Liver (tissue), 9 donors: ENCODE measurements around the gene PERCC1. TPM values are rescaled to one million over a fixed set of nuclear protein-coding genes. Genes with fewer than 3 reads are reported as not detected.

ENCODE experiments used
- DNase-seq: peaks from one replicate; pipeline ENCODE4 v3.0.0-alpha.2; 2017; ENCODE audit warnings: low spot score
- H3K27ac ChIP-seq, 2 donors: one replicate each; pipeline ENCODE4 v1.7.0; 2013; ENCODE audit warnings: inconsistent platforms in 2 of 2, low read length in 2 of 2, control low read depth in 1 of 2, low read depth in 1 of 2, mild to moderate bottlenecking in 1 of 2
- H3K27me3 ChIP-seq, 4 donors: one replicate each; pipeline versions ENCODE4 v1.6.1 to v1.7.0; 2013; ENCODE audit warnings: low read length in 3 of 4, inconsistent platforms in 1 of 4, mild to moderate bottlenecking in 1 of 4, moderate library complexity in 1 of 4; ENCODE audit not compliant: control insufficient read depth in 4 of 4, insufficient read depth in 4 of 4
- H3K36me3 ChIP-seq, 4 donors: one replicate each; pipeline versions ENCODE4 v1.6.1 to v1.7.0; 2013; ENCODE audit warnings: low read length in 3 of 4, mild to moderate bottlenecking in 3 of 4, low read depth in 1 of 4, moderate library complexity in 1 of 4; ENCODE audit not compliant: control insufficient read depth in 4 of 4, insufficient read depth in 3 of 4
- H3K4me1 ChIP-seq, 4 donors: one replicate each; pipeline versions ENCODE4 v1.6.1 to v1.7.0; 2013; ENCODE audit warnings: low read length in 3 of 4, mild to moderate bottlenecking in 3 of 4, moderate library complexity in 1 of 4; ENCODE audit not compliant: control insufficient read depth in 4 of 4, insufficient read depth in 4 of 4
- H3K4me3 ChIP-seq, 3 donors: one replicate each; pipeline versions ENCODE4 v1.6.1 to v1.7.0; 2013; ENCODE audit warnings: low read length in 3 of 3, control low read depth in 1 of 3, low read depth in 1 of 3, mild to moderate bottlenecking in 1 of 3
- H3K9ac ChIP-seq, 2 donors: one replicate each; pipeline ENCODE4 v1.7.0; 2013; ENCODE audit warnings: low read length in 2 of 2, mild to moderate bottlenecking in 2 of 2, moderate library complexity in 2 of 2, control low read depth in 1 of 2, low read depth in 1 of 2
- H3K9me3 ChIP-seq, 4 donors: one replicate each; pipeline versions ENCODE4 v1.6.1 to v1.7.0; 2013; ENCODE audit warnings: low read length in 3 of 4; ENCODE audit not compliant: control insufficient read depth in 4 of 4
- EGR1 ChIP-seq, 2 donors: IDR thresholded peaks; 2 replicates each; pipeline ENCODE4 v1.6.1; 2016 to 2018; ENCODE audit warnings: antibody characterized with exemption in 2 of 2, low read depth in 2 of 2
- FOXA2 ChIP-seq: IDR thresholded peaks from 2 replicates; pipeline ENCODE4 v1.6.1; 2016; ENCODE audit warnings: antibody characterized with exemption
- GABPA ChIP-seq, 2 donors: IDR thresholded peaks in 1 of 2; conservative IDR thresholded peaks in 1 of 2; 2 replicates each; pipeline ENCODE4 v1.6.1; 2016; ENCODE audit warnings: antibody characterized with exemption in 2 of 2, mild to moderate bottlenecking in 1 of 2, moderate library complexity in 1 of 2
- JUND ChIP-seq, 2 donors: IDR thresholded peaks; 2 replicates each; pipeline ENCODE4 v1.6.1; 2016; ENCODE audit warnings: antibody characterized with exemption in 2 of 2
- NR2F2 ChIP-seq: IDR thresholded peaks from 2 replicates; pipeline ENCODE4 v1.6.1; 2016; ENCODE audit warnings: antibody characterized with exemption
- RXRA ChIP-seq, 2 donors: IDR thresholded peaks; 2 replicates each; pipeline ENCODE4 v1.6.1; 2017 to 2018; ENCODE audit warnings: antibody characterized with exemption in 2 of 2, mild to moderate bottlenecking in 1 of 2
- SP1 ChIP-seq: IDR thresholded peaks from 2 replicates; pipeline ENCODE4 v1.6.1; 2018; ENCODE audit warnings: antibody characterized with exemption, mild to moderate bottlenecking
- TAF1 ChIP-seq: conservative IDR thresholded peaks from 2 replicates; pipeline ENCODE4 v1.6.1; 2016; ENCODE audit warnings: antibody characterized with exemption, mild to moderate bottlenecking
- YY1 ChIP-seq: IDR thresholded peaks from 2 replicates; pipeline ENCODE4 v1.6.1; 2016; ENCODE audit warnings: antibody characterized with exemption, mild to moderate bottlenecking
- WGBS: extraction: QIAGEN DNeasy Blood & Tissue Kit; methylation state at CpG from one replicate; pipeline ENCODE4 v1.1.7; 2013; 5-methylcytosine and 5-hydroxymethylcytosine counted together
- polyA plus RNA-seq, 2 donors: library from polyadenylated mRNA; stranded (reverse) in 1 of 2; unstranded in 1 of 2; fragments of 200-250 nt in 1 of 2; fragments of >200 nt in 1 of 2; fragmentation: Nextera tagmentation in 1 of 2; extraction: Ambion mirVana in 1 of 2; gene quantifications; one replicate each; pipeline versions ENCODE4 v1.2.1 to v1.2.3, GENCODE V29; 2013 to 2015
- total RNA-seq, 2 donors: library from RNA; depleted of rRNA; stranded (reverse); fragments of >200 nt; gene quantifications; one replicate each; pipeline ENCODE4 v1.2.3, GENCODE V29; 2014
- TF ChIP-seq, protein P1 (sequence below): IDR thresholded peaks from 2 replicates; pipeline ENCODE4 v1.6.1; 2016; ENCODE audit warnings: antibody characterized with exemption
- TF ChIP-seq, protein P2 (sequence below): fragments of 150-350 bp; IDR thresholded peaks from 2 replicates; pipeline ENCODE4 v1.5.1; 2017; ENCODE audit warnings: improper control_type of control experiment, low read depth, low read length; ENCODE audit not compliant: missing input control
- TF ChIP-seq, protein P3 (sequence below): IDR thresholded peaks from 2 replicates; pipeline ENCODE4 v1.6.1; 2016; ENCODE audit warnings: antibody characterized with exemption
- donor health status: healthy.
- donor health status: healthy.
- donor health status: healthy.
- donor health status: healthy.
- donor health status: healthy.

The PERCC1 gene
- total and polyA plus RNA-seq, 4 donors: 0.50 to 4.7 TPM; not detected in 2

DNA sequence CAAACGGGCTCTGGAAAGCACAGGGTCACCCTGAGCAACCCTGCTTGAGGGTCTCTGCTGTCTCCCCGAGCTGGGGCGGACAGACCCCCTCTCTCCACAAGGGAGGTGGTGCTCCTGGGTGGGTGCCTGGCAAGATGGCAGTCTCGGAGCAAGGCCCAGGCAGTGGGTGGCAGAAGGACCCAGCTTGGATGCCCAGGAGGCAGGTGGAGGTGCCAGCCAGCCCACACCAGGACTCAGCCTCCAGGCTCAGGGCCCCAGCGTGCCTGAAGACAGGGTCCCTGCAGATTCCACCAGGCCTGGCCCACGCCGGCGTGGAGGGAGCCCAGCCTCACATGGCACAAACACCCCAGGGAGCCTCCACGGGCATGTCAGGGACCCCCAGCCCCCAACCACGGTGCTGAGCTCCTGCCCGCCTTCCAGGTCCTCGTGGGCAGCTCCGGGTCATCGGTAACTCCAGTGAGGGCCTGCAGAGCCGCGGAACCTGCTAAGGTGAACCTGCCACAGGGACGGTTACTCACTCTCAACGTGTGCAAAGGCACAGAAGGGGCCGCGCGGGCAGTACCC is 37.2 kb upstream of the PERCC1 start:
- DNase-seq: no peak
- H3K36me3 ChIP-seq: peaks cover 13 to 51% (median 25%) of the 10 kb centered on the region in 4 donors

DNA sequence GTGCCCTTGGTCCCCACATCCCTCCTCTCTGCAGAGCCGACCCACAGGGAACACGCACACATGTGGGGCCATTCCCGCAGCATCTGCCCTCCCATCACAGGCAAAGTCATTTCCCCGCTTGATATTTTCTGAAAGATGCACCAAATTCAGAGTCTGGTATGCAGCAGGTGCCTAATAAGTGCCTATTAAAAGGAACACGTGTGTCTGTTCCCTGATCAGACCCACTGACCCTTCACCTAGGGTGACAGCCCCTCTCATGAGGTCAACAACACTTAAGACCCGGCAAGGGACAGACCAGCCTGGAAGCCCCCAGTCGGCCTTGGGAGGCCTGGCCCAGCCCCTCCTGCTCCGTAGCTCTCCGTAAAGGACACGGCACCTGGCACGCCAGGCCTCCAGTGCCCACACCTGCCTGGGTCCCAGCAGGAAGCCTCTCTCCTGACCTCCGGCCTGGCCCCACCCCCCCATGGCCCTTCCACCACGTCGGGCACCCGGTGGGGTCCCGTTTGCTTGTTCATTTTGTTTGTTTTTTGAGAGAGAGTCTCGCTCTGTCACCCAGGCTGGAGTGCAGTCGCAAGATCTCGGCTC is 36.4 kb upstream of the PERCC1 start:
- H3K9ac ChIP-seq: no peak overlapping the region
- H3K9me3 ChIP-seq: no peaks in the 10 kb centered on the region
- TF ChIP-seq, protein P1, sequence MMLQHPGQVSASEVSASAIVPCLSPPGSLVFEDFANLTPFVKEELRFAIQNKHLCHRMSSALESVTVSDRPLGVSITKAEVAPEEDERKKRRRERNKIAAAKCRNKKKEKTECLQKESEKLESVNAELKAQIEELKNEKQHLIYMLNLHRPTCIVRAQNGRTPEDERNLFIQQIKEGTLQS: no peak
- TF ChIP-seq, protein P2, sequence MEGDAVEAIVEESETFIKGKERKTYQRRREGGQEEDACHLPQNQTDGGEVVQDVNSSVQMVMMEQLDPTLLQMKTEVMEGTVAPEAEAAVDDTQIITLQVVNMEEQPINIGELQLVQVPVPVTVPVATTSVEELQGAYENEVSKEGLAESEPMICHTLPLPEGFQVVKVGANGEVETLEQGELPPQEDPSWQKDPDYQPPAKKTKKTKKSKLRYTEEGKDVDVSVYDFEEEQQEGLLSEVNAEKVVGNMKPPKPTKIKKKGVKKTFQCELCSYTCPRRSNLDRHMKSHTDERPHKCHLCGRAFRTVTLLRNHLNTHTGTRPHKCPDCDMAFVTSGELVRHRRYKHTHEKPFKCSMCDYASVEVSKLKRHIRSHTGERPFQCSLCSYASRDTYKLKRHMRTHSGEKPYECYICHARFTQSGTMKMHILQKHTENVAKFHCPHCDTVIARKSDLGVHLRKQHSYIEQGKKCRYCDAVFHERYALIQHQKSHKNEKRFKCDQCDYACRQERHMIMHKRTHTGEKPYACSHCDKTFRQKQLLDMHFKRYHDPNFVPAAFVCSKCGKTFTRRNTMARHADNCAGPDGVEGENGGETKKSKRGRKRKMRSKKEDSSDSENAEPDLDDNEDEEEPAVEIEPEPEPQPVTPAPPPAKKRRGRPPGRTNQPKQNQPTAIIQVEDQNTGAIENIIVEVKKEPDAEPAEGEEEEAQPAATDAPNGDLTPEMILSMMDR: no peak
- TF ChIP-seq JUND (IDR thresholded peaks at IDR 0.05) (no peak), RXRA (IDR thresholded peaks at IDR 0.05) (no peak), YY1 (no peak), GABPA (IDR thresholded peaks at IDR 0.05 in 1 of 2, conservative IDR thresholded peaks at IDR 0.05 in 1 of 2) (no peak)
- DNase-seq: no peak
- H3K4me3 ChIP-seq: no peak overlapping the region
- no peaks in the 10 kb centered on the region for H3K4me1 ChIP-seq
- no peak overlapping the region for H3K27ac ChIP-seq
- H3K36me3 ChIP-seq: peaks cover 12 to 54% (median 26%) of the 10 kb centered on the region in 4 donors
- H3K27me3 ChIP-seq: no peaks in the 10 kb centered on the region
- 92% methylated on average over 19 of the region's 19 CpGs for WGBS

More for the DNA sequence above, 37.2 kb upstream of the PERCC1 start:
- TF ChIP-seq GABPA (IDR thresholded peaks at IDR 0.05 in 1 of 2, conservative IDR thresholded peaks at IDR 0.05 in 1 of 2) (no peak), JUND (IDR thresholded peaks at IDR 0.05) (no peak), TAF1 (no peak)
- TF ChIP-seq, protein P2: no peak
- TF ChIP-seq, protein P1: no peak
- TF ChIP-seq, protein P3, sequence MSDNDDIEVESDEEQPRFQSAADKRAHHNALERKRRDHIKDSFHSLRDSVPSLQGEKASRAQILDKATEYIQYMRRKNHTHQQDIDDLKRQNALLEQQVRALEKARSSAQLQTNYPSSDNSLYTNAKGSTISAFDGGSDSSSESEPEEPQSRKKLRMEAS: no peak
- no peaks in the 10 kb centered on the region for H3K9me3 ChIP-seq
- no peaks in the 10 kb centered on the region for H3K4me1 ChIP-seq
- H3K27ac ChIP-seq: no peak overlapping the region
- H3K9ac ChIP-seq: no peak overlapping the region
- no peak overlapping the region for H3K4me3 ChIP-seq
- H3K27me3 ChIP-seq: no peaks in the 10 kb centered on the region
- 97% methylated on average over 21 of the region's 21 CpGs for WGBS

GRCh38 chr16:1395444-1396031 is 35.3 kb upstream of the PERCC1 start:
- no peak for DNase-seq
- Histone ChIP-seq H3K9ac (no peak overlapping the region), H3K4me1 (no peaks in the 10 kb centered on the region), H3K9me3 (no peaks in the 10 kb centered on the region), H3K27ac (no peak overlapping the region), H3K36me3 (peaks cover 7 to 49% (median 22%) of the 10 kb centered on the region in 4 donors), H3K4me3 (no peak overlapping the region), H3K27me3 (no peaks in the 10 kb centered on the region)
- WGBS: 94% methylated on average over 22 of the region's 22 CpGs
- no peak for TF ChIP-seq RXRA (IDR thresholded peaks at IDR 0.05)
- TF ChIP-seq, protein P3: no peak
- no peak for TF ChIP-seq FOXA2
- TF ChIP-seq EGR1 (IDR thresholded peaks at IDR 0.05; ENCODE audit: low read depth in 2 of 2): no peak
- TF ChIP-seq, protein P2: no peak
- no peak for TF ChIP-seq GABPA (IDR thresholded peaks at IDR 0.05 in 1 of 2, conservative IDR thresholded peaks at IDR 0.05 in 1 of 2)
- no peak for TF ChIP-seq SP1
- TF ChIP-seq, protein P1: no peak
- TF ChIP-seq JUND (IDR thresholded peaks at IDR 0.05): no peak
- no peak for TF ChIP-seq NR2F2
